Activated CD4-positive, alpha-beta memory T cell treated with anti-CD3 and anti-CD28 coated beads for 36 hours (primary cell): ENCODE results near the gene AFAP1. TPM values are rescaled to one million over a fixed set of nuclear protein-coding genes. Genes with fewer than 3 reads are reported as not detected.

Experiments
- CTCF ChIA-PET: fragments of 350-600 bp; sonication (Branson Sonifier 250); formaldehyde crosslinking; loops from one replicate; lab custom pipeline; 2021; ENCODE audit warnings: antibody characterized with exemption, inconsistent platforms; lab: Charles Lee
- POLR2A ChIA-PET: fragments of 350-600 bp; sonication (Branson Sonifier 250); formaldehyde crosslinking; loops from one replicate; lab custom pipeline; 2021; ENCODE audit warnings: antibody characterized with exemption; lab: Charles Lee
- DNase-seq: peaks from one replicate; pipeline ENCODE4 v3.0.0-alpha.2; 2020
- H3K27ac Mint-ChIP-seq: one replicate; pipeline ENCODE4 v1.8.0; 2021; ENCODE audit warnings: mixed read lengths
- H3K27me3 Mint-ChIP-seq: one replicate; pipeline ENCODE4 v1.8.0; 2021; ENCODE audit warnings: mixed read lengths
- H3K36me3 Mint-ChIP-seq: one replicate; pipeline ENCODE4 v1.8.0; 2021; ENCODE audit warnings: mixed read lengths
- H3K4me1 Mint-ChIP-seq: one replicate; pipeline ENCODE4 v1.8.0; 2021; ENCODE audit warnings: low read depth, mixed read lengths
- H3K4me3 Mint-ChIP-seq: one replicate; pipeline ENCODE4 v1.8.0; 2021; ENCODE audit warnings: mild to moderate bottlenecking, mixed read lengths
- H3K9me3 Mint-ChIP-seq: one replicate; pipeline ENCODE4 v1.8.0; 2021; ENCODE audit warnings: mixed read lengths
- intact Hi-C: fragments of 100-400 bp; cut with micrococcal nuclease; formaldehyde crosslinking; loops from one replicate; pipeline ENCODE4 v1.15.1; 2023
- total RNA-seq, 2 experiments: library from RNA; stranded (reverse); gene quantifications; one replicate each; pipeline ENCODE4 v1.2.3, GENCODE V29; 2021

Gene AFAP1
- total RNA-seq, 2 experiments from 2014 or later, result 37.7 to 38.4 TPM

DNA sequence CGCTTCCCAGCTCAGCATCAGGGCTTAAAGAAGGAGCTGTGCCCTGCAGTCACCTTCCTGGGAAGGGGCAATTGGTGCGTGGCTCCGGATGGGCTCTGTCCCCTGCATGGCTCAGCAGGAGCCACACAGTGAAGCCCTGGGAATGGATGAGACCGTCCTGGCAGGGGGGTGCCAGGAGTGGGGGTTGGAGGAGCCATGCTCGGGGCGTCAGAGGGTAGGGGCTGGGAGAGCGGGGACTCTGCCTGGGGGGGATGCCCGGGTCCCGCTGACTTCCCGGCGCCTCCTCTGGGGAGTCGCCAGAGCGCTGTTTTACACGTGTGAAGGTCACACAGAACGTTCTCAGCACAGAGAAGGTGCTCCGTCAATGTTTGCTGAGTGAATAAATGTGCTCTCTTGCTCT is 184.1 kb downstream of the AFAP1 start:
- H3K4me1 Mint-ChIP-seq, result peaks cover 35% of the 10 kb centered on the region
- no peak for DNase-seq
- intact Hi-C loops, result loop anchor here (5.0 kb wide), 2 partner anchors 122 to 217 kb away; no protein-coding TSS in a partner anchor
- no peaks in the 10 kb centered on the region for H3K27me3 Mint-ChIP-seq
- ChIA-PET POLR2A (no interaction called here), CTCF (interaction anchor here (0.6 kb wide), 1 partner anchor 27 kb away, joined by 4 read pairs; no protein-coding TSS in a partner anchor)
- no peak overlapping the region for H3K4me3 Mint-ChIP-seq
- no peak overlapping the region for H3K27ac Mint-ChIP-seq
- H3K9me3 Mint-ChIP-seq, result no peaks in the 10 kb centered on the region
- no peaks in the 10 kb centered on the region for H3K36me3 Mint-ChIP-seq

DNA sequence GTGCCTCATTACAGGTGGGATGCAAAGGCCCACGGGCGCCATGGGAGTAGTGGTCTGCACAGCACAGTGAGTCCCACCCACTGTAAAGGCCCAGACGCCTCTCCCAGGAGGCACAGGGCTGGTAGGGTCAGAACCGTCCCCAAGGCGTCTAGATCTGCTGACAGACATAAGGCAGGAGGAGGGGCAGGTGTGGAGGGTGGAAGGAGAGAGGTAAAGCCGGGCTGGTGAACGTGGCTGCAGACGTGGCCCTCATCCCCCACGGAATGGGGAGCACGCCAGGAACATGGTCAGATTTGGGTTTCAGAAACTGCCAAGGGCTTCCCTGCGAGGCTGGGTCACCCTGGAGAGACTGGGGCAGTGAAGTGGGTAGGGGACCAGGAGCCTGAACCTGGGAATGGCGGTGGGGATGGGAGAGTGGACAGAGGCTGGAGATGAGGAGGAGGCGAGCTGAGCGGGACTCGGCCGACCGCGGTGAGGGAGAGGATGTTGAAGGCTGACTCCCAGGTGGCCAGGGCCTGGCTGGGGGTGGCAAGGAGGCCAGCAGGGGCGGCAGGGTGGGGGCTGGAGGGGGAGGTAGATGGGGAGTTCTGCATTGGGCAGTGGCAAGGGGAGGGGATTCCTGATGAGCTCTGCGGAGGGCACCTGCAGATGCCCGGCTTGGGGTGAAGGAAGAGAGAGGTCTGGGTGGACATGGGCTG is 184.9 kb downstream of the AFAP1 start:
- ChIA-PET POLR2A (no interaction called here), CTCF (no interaction called here)
- intact Hi-C loops, result loop anchor here (5.0 kb wide), 2 partner anchors 123 to 218 kb away; no protein-coding TSS in a partner anchor
- no peak for DNase-seq
- Mint-ChIP-seq H3K27me3 (no peaks in the 10 kb centered on the region), H3K4me1 (peaks cover 36% of the 10 kb centered on the region), H3K36me3 (no peaks in the 10 kb centered on the region), H3K9me3 (no peaks in the 10 kb centered on the region), H3K4me3 (no peak overlapping the region), H3K27ac (no peak overlapping the region)

DNA sequence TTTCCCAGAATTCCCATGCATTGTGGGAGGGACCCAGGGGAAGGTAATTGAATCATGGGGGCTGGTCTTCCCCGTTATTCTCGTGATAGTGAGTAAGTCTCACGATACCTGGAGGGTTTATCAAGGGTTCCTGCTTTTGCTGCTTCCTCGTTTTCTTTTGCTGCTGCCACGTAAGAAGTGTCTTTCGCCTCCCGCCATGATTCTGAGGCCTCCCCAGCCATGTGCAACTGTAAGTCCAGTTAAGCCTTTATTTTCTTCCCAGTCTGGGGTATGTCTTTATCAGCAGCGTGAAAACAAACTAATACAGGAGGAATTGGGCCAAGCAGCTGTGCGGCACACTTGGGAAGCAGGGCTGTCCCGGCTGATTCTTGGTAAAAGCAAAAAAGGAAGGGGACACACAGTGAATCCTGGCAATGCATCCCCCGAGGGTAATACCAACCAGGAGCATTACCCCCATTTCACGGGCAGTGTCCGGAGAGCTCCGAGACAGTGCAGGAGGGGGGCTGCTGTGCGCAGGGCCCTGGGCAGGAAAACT is 185.7 kb downstream of the AFAP1 start:
- H3K27me3 Mint-ChIP-seq, result no peaks in the 10 kb centered on the region
- H3K4me3 Mint-ChIP-seq, result no peak overlapping the region
- ChIA-PET POLR2A (no interaction called here), CTCF (interaction anchor here (1.2 to 1.8 kb wide), 2 partner anchors 8 to 48 kb away, joined by 4 to 9 read pairs; no protein-coding TSS in a partner anchor)
- H3K9me3 Mint-ChIP-seq, result no peaks in the 10 kb centered on the region
- no peak for DNase-seq
- H3K4me1 Mint-ChIP-seq, result peaks cover 34% of the 10 kb centered on the region
- H3K36me3 Mint-ChIP-seq, result no peaks in the 10 kb centered on the region
- intact Hi-C loops, result no loop called here
- H3K27ac Mint-ChIP-seq, result no peak overlapping the region

DNA sequence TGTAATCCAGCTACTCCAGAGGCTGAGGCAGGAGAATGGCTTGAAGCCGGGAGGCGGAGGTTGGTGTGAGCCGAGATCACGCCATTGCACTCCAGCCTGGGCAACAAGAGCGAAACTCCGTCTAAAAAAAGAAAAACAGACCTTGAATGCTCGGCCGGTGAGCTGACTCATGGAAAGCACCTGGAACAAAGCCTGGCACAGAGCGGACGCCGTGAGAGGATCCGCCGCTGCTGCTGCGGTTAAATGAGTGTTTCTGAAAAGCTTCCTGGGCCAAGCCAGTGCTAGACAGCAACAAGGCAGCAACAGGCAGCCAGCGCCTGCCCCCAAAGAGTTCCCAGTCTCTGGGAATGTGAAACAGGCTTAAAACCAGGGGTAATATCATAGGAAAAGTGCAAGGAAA is 186.4 kb downstream of the AFAP1 start:
- ChIA-PET POLR2A (no interaction called here), CTCF (interaction anchor here (1.2 to 1.8 kb wide), 2 partner anchors 9 to 49 kb away, joined by 4 to 9 read pairs; no protein-coding TSS in a partner anchor)
- no peaks in the 10 kb centered on the region for H3K9me3 Mint-ChIP-seq
- no peaks in the 10 kb centered on the region for H3K27me3 Mint-ChIP-seq
- no peak for DNase-seq
- no peak overlapping the region for H3K27ac Mint-ChIP-seq
- intact Hi-C loops, result no loop called here
- no peak overlapping the region for H3K4me3 Mint-ChIP-seq
- no peaks in the 10 kb centered on the region for H3K36me3 Mint-ChIP-seq
- H3K4me1 Mint-ChIP-seq, result peaks cover 32% of the 10 kb centered on the region

DNA sequence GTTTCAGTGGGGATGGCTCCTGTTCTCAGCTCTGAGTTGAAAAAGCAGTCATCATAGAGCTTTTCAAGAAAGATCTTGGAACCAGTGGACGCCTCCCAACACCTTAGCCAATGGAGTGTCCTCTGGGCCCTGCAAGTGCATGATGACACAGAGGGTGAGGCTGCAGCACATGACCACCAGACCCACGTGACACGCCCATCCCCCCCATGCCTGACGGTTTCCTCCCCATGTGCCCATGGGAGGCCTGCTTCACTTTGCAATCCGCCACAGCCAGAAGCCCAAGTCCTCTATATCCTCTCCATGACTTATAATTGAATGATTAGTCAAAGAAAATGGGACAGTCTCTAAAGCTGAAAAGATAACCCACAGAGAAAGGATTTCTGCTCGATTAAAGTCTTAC is 187.0 kb downstream of the AFAP1 start:
- H3K4me1 Mint-ChIP-seq, result peaks cover 28% of the 10 kb centered on the region
- DNase-seq, result no peak
- H3K4me3 Mint-ChIP-seq, result no peak overlapping the region
- no peak overlapping the region for H3K27ac Mint-ChIP-seq
- no peaks in the 10 kb centered on the region for H3K27me3 Mint-ChIP-seq
- ChIA-PET POLR2A (no interaction called here), CTCF (interaction anchor here (1.8 kb wide), 1 partner anchor 10 kb away, joined by 9 read pairs; no protein-coding TSS in a partner anchor)
- intact Hi-C loops, result no loop called here
- H3K9me3 Mint-ChIP-seq, result no peaks in the 10 kb centered on the region
- H3K36me3 Mint-ChIP-seq, result no peaks in the 10 kb centered on the region

DNA sequence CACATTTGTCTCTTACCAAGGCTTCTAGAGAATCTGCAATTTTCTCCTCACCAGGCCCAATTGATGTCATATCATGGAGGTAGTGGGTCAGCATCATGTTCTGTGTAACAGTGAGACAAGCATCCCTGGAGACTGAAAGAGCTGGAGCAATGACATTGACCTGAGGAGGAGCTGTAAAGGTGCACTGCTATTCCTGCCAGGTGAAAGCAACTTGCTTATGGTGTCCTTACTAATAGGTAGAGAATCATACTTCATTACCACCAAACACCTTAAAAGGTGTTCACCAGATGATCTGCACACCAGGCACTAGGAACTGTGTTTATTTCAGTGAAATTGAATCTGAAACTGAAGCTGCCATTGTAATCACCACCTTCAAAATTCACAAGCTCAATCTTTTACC is 188.7 kb downstream of the AFAP1 start:
- no peaks in the 10 kb centered on the region for H3K27me3 Mint-ChIP-seq
- H3K27ac Mint-ChIP-seq, result no peak overlapping the region
- ChIA-PET POLR2A (no interaction called here), CTCF (interaction anchor here (1.0 to 2.1 kb wide), 2 partner anchors 9 to 51 kb away, joined by 4 to 7 read pairs; no protein-coding TSS in a partner anchor)
- H3K36me3 Mint-ChIP-seq, result no peaks in the 10 kb centered on the region
- H3K9me3 Mint-ChIP-seq, result no peaks in the 10 kb centered on the region
- intact Hi-C loops, result no loop called here
- peaks cover 25% of the 10 kb centered on the region for H3K4me1 Mint-ChIP-seq
- DNase-seq, result no peak
- H3K4me3 Mint-ChIP-seq, result no peak overlapping the region

DNA sequence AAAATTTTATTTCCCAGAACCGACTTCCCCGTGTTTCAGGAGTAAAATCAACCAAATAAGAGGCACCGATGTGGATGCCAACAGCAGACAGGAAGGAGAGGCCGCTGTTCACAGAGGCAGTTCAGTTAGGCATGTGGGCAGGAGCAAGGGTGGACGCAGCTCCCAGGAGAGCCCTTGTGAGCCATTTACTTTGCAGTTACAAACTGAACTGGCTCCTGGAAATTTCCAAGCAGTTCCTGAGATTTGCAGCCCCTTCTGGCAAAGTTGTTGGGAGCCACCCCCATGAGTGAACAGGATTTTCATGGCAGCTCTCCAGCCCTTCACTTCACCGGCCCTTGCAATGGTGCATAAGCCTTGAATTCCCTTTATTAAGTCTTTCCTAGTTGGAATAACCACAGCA is 189.1 kb downstream of the AFAP1 start:
- Mint-ChIP-seq H3K36me3 (no peaks in the 10 kb centered on the region), H3K4me3 (no peak overlapping the region), H3K9me3 (no peaks in the 10 kb centered on the region), H3K27ac (no peak overlapping the region), H3K4me1 (peaks cover 25% of the 10 kb centered on the region), H3K27me3 (no peaks in the 10 kb centered on the region)
- ChIA-PET POLR2A (no interaction called here), CTCF (interaction anchor here (1.0 to 2.1 kb wide), 2 partner anchors 10 to 52 kb away, joined by 4 to 7 read pairs; no protein-coding TSS in a partner anchor)
- no peak for DNase-seq
- intact Hi-C loops, result no loop called here

DNA sequence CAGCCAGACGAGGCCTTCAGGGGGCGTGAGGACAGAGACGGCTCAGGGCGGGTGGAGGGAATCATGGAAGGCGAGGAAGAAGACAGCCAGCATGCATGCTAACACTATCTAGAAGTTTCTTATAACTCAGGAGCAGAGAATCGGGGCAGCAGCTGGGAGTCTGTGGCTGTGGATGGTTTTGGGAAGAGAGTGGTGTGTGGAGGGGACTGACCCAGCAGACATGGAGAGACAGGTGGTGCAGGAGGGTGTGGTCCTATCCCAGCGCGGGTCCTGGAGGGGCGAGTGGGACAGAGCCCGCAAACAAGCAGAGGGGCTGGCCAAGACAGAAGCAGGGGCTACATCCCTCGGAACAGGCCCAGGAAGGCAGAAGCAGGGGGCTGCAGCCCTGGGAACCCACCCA is 192.1 kb downstream of the AFAP1 start:
- H3K4me3 Mint-ChIP-seq, result no peak overlapping the region
- no peak for DNase-seq
- no peak overlapping the region for H3K27ac Mint-ChIP-seq
- no peaks in the 10 kb centered on the region for H3K27me3 Mint-ChIP-seq
- no peaks in the 10 kb centered on the region for H3K36me3 Mint-ChIP-seq
- intact Hi-C loops, result no loop called here
- peaks cover 28% of the 10 kb centered on the region for H3K4me1 Mint-ChIP-seq
- ChIA-PET POLR2A (no interaction called here), CTCF (no interaction called here)
- no peaks in the 10 kb centered on the region for H3K9me3 Mint-ChIP-seq

DNA sequence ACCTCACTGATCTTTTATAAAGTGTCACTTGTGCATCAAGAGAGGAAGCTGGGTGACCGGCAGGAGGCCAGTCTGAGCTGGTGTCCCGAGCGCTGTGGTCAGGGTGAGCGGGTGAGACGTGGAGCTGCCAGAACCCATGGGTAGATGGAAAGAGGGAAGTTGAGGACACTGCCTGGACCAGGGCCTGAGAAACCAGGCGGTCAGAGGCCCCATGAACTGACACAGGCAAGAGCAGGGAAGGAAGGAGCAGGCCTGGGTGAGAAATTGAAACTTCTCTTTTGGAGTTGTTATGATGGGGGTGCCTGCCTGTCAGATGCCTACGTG is 192.6 kb downstream of the AFAP1 start:
- DNase-seq, result no peak
- no peaks in the 10 kb centered on the region for H3K27me3 Mint-ChIP-seq
- no peak overlapping the region for H3K4me3 Mint-ChIP-seq
- CTCF ChIA-PET, result no interaction called here
- H3K9me3 Mint-ChIP-seq, result no peaks in the 10 kb centered on the region
- H3K4me1 Mint-ChIP-seq, result peaks cover 28% of the 10 kb centered on the region
- intact Hi-C loops, result no loop called here
- POLR2A ChIA-PET, result no interaction called here
- no peak overlapping the region for H3K27ac Mint-ChIP-seq
- H3K36me3 Mint-ChIP-seq, result no peaks in the 10 kb centered on the region

DNA sequence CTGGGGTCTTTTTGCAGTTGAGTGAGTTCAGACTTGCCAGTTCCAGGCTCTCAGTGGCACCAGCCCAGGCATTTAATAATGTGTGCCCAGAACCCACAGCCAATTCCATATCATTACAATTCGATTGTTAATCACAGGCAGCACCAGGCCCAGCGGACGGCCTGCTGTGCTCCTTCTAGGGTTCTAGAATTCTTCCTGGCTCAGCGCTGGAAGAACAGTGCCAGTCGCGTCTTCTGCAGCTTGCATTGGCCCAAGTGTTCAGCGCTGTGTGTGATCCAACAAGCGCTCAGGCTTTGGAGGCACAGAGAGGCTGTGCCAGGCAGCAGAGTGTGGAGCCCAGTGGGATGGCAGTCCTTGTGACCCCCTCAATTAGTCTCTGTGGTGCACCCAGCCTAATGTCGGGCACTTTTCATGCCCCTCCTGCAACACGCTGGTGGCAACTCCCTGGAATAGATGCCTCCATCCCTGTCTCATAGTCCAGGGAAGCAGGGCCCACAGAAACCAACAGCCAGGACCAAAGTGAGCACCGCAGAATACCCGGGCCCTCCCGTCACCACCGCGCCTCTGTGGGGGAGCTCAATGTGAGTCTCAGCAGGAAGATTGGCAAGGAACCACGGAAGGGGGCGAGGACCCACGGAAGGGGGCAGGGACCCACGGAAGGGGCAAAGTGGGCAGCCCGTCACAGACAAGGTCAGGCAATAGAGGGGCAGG is 193.2 kb downstream of the AFAP1 start:
- H3K4me1 Mint-ChIP-seq, result peaks cover 28% of the 10 kb centered on the region
- H3K36me3 Mint-ChIP-seq, result no peaks in the 10 kb centered on the region
- no peak overlapping the region for H3K27ac Mint-ChIP-seq
- no peak overlapping the region for H3K4me3 Mint-ChIP-seq
- intact Hi-C loops, result no loop called here
- no peaks in the 10 kb centered on the region for H3K9me3 Mint-ChIP-seq
- H3K27me3 Mint-ChIP-seq, result no peaks in the 10 kb centered on the region
- DNase-seq, result no peak
- ChIA-PET POLR2A (no interaction called here), CTCF (no interaction called here)

DNA sequence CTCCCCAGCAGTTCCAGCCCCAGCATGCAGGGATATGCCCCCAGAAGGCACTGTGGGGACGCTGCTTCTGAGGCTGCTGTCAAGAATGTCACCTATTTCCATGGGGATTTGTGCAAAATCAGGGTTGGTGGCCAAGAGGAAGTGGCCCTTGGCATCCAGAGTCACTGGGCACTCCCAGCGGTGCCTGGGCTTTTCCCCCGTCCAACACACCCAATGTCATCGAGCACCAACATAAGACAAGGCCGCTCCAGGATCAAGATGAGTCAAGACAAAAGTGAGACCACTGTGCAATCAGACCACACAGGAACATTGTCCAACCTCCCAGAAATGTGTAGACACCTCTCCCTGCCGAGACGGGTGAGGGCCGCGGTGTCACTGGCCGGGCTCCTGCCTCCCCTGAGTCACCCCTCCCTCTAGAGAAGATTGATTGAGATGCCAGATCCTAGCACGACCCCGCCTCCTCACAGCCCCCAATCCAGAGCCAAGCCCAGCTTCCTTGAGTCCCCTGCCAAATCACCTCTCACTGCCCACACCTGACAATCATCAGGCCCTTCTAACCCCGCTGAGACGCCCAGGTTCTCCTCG is 194.3 kb downstream of the AFAP1 start:
- H3K4me3 Mint-ChIP-seq, result no peak overlapping the region
- H3K27me3 Mint-ChIP-seq, result no peaks in the 10 kb centered on the region
- no peaks in the 10 kb centered on the region for H3K9me3 Mint-ChIP-seq
- ChIA-PET CTCF (no interaction called here), POLR2A (no interaction called here)
- H3K36me3 Mint-ChIP-seq, result no peaks in the 10 kb centered on the region
- peaks cover 18% of the 10 kb centered on the region for H3K4me1 Mint-ChIP-seq
- intact Hi-C loops, result no loop called here
- H3K27ac Mint-ChIP-seq, result no peak overlapping the region
- DNase-seq, result no peak
